PC-3 (cell line): Measurements from ENCODE around the gene VEGFB. TPM values are rescaled to one million over a fixed set of nuclear protein-coding genes. Genes with fewer than 3 reads are reported as not detected.

ENCODE experiments used
- ATAC-seq: fragments of 200-7000 bp; cut with Tn5 transposase; 2 replicates; pipeline ENCODE4 v1.9.1; 2020; ENCODE audit warnings: mild to moderate bottlenecking, moderate library complexity
- Bru-seq: library from RNA; stranded (reverse); fragments of 400-500 nt; gene quantifications from one replicate; lab custom pipeline; 2021; lab: Mats Ljungman, UMichigan
- BruChase-seq, 2 experiments: library from RNA; stranded (reverse); fragments of 400-500 nt; gene quantifications; one replicate each; lab custom pipeline; 2021; lab: Mats Ljungman, UMichigan
- BruUV-seq: library from RNA; stranded (reverse); fragments of 400-500 nt; replicated peaks from 2 replicates; lab custom pipeline; 2021; lab: Mats Ljungman, UMichigan
- CTCF ChIA-PET: fragments of 300-600 bp; sonication (Branson Sonifier 250); formaldehyde crosslinking; loops from one replicate; lab custom pipeline; 2022; ENCODE audit warnings: antibody characterized with exemption; lab: Charles Lee
- POLR2A ChIA-PET: fragments of 300-600 bp; sonication (Branson Sonifier 250); formaldehyde crosslinking; loops from one replicate; lab custom pipeline; 2022; ENCODE audit warnings: antibody characterized with exemption; ENCODE audit not compliant: unreplicated experiment; lab: Charles Lee
- DNase-seq: peaks from one replicate; pipeline ENCODE4 v3.0.0-alpha.2; 2015
- H2AFZ ChIP-seq: fragments of 300-600 bp; sonication (generic); 2 replicates; pipeline ENCODE4 v1.6.0; 2016; ENCODE audit warnings: antibody characterized with exemption, low read length
- H3F3A ChIP-seq: fragments of 300-600 bp; sonication (generic); one replicate; pipeline ENCODE4 v1.6.0; 2017; ENCODE audit warnings: antibody characterized with exemption, low read length, control low read depth, mild to moderate bottlenecking; ENCODE audit not compliant: unreplicated experiment
- H3K27ac ChIP-seq: fragments of 300-600 bp; sonication (generic); 2 replicates; pipeline ENCODE4 v1.5.1; 2016; ENCODE audit warnings: mild to moderate bottlenecking, low read length
- H3K27me3 ChIP-seq: fragments of 300-600 bp; sonication (generic); 2 replicates; pipeline ENCODE4 v1.6.1; 2016; ENCODE audit warnings: low read length, mixed read lengths
- H3K36me3 ChIP-seq: fragments of 300-600 bp; sonication (generic); 2 replicates; pipeline ENCODE4 v1.6.1; 2016; ENCODE audit warnings: low read depth, mixed run types, low read length, mixed read lengths
- H3K4me1 ChIP-seq: fragments of 300-600 bp; sonication (generic); 2 replicates; pipeline ENCODE4 v1.5.1; 2016; ENCODE audit warnings: low read length; ENCODE audit not compliant: insufficient read depth
- H3K4me2 ChIP-seq: fragments of 300-600 bp; sonication (generic); 2 replicates; pipeline ENCODE4 v1.6.0; 2016; ENCODE audit warnings: low read length
- H3K4me3 ChIP-seq: fragments of 300-600 bp; sonication (generic); 2 replicates; pipeline ENCODE4 v1.5.1; 2016; ENCODE audit warnings: mild to moderate bottlenecking, low read length, mixed read lengths
- H3K79me2 ChIP-seq: fragments of 300-600 bp; sonication (generic); 2 replicates; pipeline ENCODE4 v1.6.1; 2017; ENCODE audit warnings: low read length, mixed read lengths
- H3K9ac ChIP-seq: fragments of 300-600 bp; sonication (generic); 2 replicates; pipeline ENCODE4 v1.6.0; 2016; ENCODE audit warnings: mild to moderate bottlenecking, low read length
- H3K9me2 ChIP-seq: fragments of 300-600 bp; sonication (generic); replicated peaks from 2 replicates; pipeline ENCODE4 v1.6.1; 2016; ENCODE audit warnings: mixed run types, low read length, mixed read lengths
- H3K9me3 ChIP-seq: fragments of 300-600 bp; sonication (generic); 2 replicates; pipeline ENCODE4 v1.6.1; 2016; ENCODE audit warnings: low read length, mixed read lengths
- H4K20me1 ChIP-seq: fragments of 300-600 bp; sonication (generic); 2 replicates; pipeline ENCODE4 v1.6.1; 2016; ENCODE audit warnings: low read length, mixed read lengths
- EZH2 ChIP-seq: fragments of 300-600 bp; sonication (generic); IDR thresholded peaks from one replicate; pipeline ENCODE4 v1.6.1; 2017; ENCODE audit warnings: antibody characterized with exemption, mild to moderate bottlenecking, low read length; ENCODE audit not compliant: unreplicated experiment
- EZH2phosphoT487 ChIP-seq: fragments of 300-600 bp; sonication (generic); IDR thresholded peaks from 2 replicates; pipeline ENCODE4 v1.6.1; 2018; ENCODE audit warnings: mild to moderate bottlenecking, antibody characterized with exemption, low read length, borderline replicate concordance
- intact Hi-C: fragments of 100-400 bp; cut with micrococcal nuclease; formaldehyde crosslinking; loops from 2 replicates; pipeline ENCODE4 v1.9.0; 2023
- long read RNA-seq: library from polyadenylated mRNA; unstranded; transcript quantifications from one replicate; pipeline ENCODE4 v2.0.0, GENCODE V29; 2021; ENCODE audit not compliant: unreplicated experiment
- total RNA-seq: library from RNA; depleted of rRNA; stranded (reverse); fragments of >200 nt; gene quantifications from 2 replicates; pipeline ENCODE4 v1.2.3, GENCODE V29; 2014; rRNA removed
- TF ChIP-seq, protein P1 (sequence below): fragments of 300-600 bp; sonication (generic); conservative IDR thresholded peaks from 2 replicates; pipeline ENCODE4 v1.5.1; 2017; ENCODE audit warnings: antibody characterized with exemption, low read depth, mild to moderate bottlenecking, low read length

Gene VEGFB
- 27.9 and 39.4 TPM in 2 replicates for total RNA-seq
- Bru-seq, nascent RNA, result percentile 82 among the genes with signal in this experiment
- BruChase-seq, experiment 1, labeled RNA remaining after a 6-hour chase, result percentile 82 among the genes with signal in this experiment
- BruChase-seq, experiment 2, labeled RNA remaining after a 2-hour chase, result percentile 87 among the genes with signal in this experiment
- long read RNA-seq, transcript VEGFB-202 (7 exons, 979 nt), result minor isoform, 10 of 195 reads
- long read RNA-seq, transcript VEGFB-201 (7 exons, 1,380 nt), result major isoform, 106 of 195 reads
- long read RNA-seq, partial matches to known transcripts, result 59 of 195 reads
- long read RNA-seq, other reads (novel, unspliced or antisense), result 19 of 195 reads

DNA sequence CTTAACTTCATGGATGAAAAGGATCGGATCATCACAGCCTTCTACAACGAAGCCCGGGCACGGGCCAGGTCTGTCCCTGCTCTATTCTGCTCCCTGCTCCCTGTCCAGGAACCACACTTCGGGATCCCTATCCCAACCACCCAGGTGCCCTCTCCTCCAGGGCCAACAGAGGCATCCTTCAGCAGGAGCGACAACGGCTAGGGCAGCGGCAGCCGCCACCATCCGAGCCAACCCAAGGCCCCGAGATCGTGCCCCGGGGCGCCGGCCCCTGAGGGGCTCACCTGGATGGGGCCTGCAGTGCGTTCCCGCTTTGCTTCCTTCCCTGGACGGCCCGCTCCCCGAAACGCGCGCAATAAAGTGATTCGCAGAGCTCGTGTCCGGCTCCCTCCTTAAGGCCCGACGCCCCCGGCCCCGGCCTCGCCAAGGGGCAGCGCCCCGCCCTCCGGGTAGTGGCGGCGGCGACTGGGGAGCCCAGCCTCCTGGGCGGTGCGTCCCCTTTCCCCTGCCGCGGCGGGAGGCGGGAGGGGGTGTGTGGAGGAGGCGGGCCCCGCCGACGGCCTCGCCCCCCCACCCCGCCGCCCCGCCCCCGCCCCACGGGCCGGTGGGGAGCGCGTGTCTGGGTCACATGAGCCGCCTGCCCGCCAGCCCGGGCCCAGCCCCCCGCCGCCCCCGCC, at the start of gene VEGFB:
Gene VEGFB, plus strand, starts transcription at position 672 of the 674 bp plus-strand sequence. CDS start 250 bp downstream, outside the sequence.
- DNase-seq (peak; percentile 69), ATAC-seq (peak; percentile 42)
- TSS peak; percentile 39 for BruUV-seq
- POLR2A ChIA-PET, result no interaction called here
- TF ChIP-seq EZH2phosphoT487 (no peak), EZH2 (no peak)
- TF ChIP-seq, protein P1, sequence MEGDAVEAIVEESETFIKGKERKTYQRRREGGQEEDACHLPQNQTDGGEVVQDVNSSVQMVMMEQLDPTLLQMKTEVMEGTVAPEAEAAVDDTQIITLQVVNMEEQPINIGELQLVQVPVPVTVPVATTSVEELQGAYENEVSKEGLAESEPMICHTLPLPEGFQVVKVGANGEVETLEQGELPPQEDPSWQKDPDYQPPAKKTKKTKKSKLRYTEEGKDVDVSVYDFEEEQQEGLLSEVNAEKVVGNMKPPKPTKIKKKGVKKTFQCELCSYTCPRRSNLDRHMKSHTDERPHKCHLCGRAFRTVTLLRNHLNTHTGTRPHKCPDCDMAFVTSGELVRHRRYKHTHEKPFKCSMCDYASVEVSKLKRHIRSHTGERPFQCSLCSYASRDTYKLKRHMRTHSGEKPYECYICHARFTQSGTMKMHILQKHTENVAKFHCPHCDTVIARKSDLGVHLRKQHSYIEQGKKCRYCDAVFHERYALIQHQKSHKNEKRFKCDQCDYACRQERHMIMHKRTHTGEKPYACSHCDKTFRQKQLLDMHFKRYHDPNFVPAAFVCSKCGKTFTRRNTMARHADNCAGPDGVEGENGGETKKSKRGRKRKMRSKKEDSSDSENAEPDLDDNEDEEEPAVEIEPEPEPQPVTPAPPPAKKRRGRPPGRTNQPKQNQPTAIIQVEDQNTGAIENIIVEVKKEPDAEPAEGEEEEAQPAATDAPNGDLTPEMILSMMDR, result no peak
- intact Hi-C loops, result loop anchor here (5.0 kb wide), 1 partner anchor 47 kb away; the partner anchor contains the start of gene STIP1
- Histone ChIP-seq H4K20me1 (no peaks in the 10 kb centered on the region), H3K27ac (no peak within 1 kb of the TSS), H3K27me3 (no peaks in the 10 kb centered on the region), H3K9ac (peak within 1 kb of the TSS; percentile 26; the same call in 1 of the 2 replicates), H3K4me3 (peak within 1 kb of the TSS; percentile 82), H2AFZ (peak within 1 kb of the TSS; percentile 69), H3K79me2 (peaks cover 11% of the 10 kb centered on the region; the same call in 1 of the 2 replicates), H3K9me3 (no peaks in the 10 kb centered on the region), H3K4me1 (peaks cover 47% of the 10 kb centered on the region), H3K4me2 (peak within 1 kb of the TSS; percentile 94), H3K36me3 (no peaks in the 10 kb centered on the region; the same call in 1 of the 2 replicates), H3K9me2 (no peaks in the 10 kb centered on the region), H3F3A (peaks cover 5% of the 10 kb centered on the region)
- CTCF ChIA-PET, result no interaction called here

- ChIA-PET CTCF (interaction anchor here (0.5 to 1.6 kb wide), 7 partner anchors 9 to 170 kb away, joined by 3 to 10 read pairs (median 4); partner anchors contain the start of genes MACROD1, PRDX5 and TRMT112), POLR2A (interaction anchor here (0.7 to 2.0 kb wide), 3 partner anchors 19 to 864 kb away, joined by 3 to 17 read pairs (median 6); no protein-coding TSS in a partner anchor)
- Histone ChIP-seq H3K9ac (peak overlapping the region; percentile 87), H3K27me3 (no peaks in the 10 kb centered on the region), H3K4me3 (peak overlapping the region; percentile 81), H3K27ac (peak overlapping the region; percentile 59), H3K4me1 (peaks cover 27% of the 10 kb centered on the region), H2AFZ (peak overlapping the region; percentile 58), H3K4me2 (peak overlapping the region; percentile 94), H3K36me3 (peaks cover 15% of the 10 kb centered on the region), H3K9me2 (no peaks in the 10 kb centered on the region), H3K9me3 (no peaks in the 10 kb centered on the region), H4K20me1 (peaks cover 9% of the 10 kb centered on the region), H3K79me2 (peaks cover 28% of the 10 kb centered on the region), H3F3A (peaks cover 4% of the 10 kb centered on the region)
- ATAC-seq (peak; percentile 38), DNase-seq (peak; percentile 77)
- BruUV-seq, result TSS peak; percentile 75
- TF ChIP-seq, protein P1, result no peak
- TF ChIP-seq EZH2, result no peak
- intact Hi-C loops, result loop anchor here (2.0 to 10.0 kb wide), 3 partner anchors 18 to 1460 kb away; partner anchors contain the start of genes DNAJC4, HNRNPUL2, MACROD1 and TTC9C
Observed at GRCh38 chr11:64185175-64185692, 49.1 kb upstream of the VEGFB start.
